Erythroblast (primary cell): ENCODE data around the gene GAREM1.

ENCODE experiments used
- GATA1 ChIP-seq: IDR thresholded peaks from 2 replicates; pipeline ENCODE4 v1.6.1; 2011; ENCODE audit warnings: low read depth, mild to moderate bottlenecking, control low read depth, low read length, moderate library complexity
- POLR2A ChIP-seq: IDR thresholded peaks from 2 replicates; pipeline ENCODE4 v1.6.1; 2011; ENCODE audit warnings: mild to moderate bottlenecking, low read length

DNA sequence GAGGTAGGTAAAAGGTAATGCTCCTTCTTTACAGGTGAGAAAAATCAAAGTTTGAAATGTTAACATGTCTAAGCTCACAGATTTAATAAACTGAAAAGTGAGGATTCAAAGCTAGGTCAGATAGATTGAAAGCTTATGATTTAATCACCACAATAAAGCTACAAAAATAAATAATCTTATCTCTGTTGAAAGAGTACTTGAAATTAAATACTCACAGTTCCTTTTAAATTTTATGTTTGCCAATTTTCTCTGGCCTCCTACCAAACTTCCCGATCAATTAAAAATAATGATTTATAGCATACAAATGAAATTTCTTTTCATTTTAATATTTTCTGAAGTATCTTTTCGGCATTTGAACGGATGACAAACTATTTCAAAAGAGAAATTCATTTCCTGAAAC, 77.3 kb downstream of the GAREM1 start:
- TF ChIP-seq POLR2A (no peak), GATA1 (no peak)
